Measurements from ENCODE around the gene EIF5.
A peak's percentile ranks its signal among the peaks of the same experiment; 100 is the strongest.

EIF5 gene

DNA sequence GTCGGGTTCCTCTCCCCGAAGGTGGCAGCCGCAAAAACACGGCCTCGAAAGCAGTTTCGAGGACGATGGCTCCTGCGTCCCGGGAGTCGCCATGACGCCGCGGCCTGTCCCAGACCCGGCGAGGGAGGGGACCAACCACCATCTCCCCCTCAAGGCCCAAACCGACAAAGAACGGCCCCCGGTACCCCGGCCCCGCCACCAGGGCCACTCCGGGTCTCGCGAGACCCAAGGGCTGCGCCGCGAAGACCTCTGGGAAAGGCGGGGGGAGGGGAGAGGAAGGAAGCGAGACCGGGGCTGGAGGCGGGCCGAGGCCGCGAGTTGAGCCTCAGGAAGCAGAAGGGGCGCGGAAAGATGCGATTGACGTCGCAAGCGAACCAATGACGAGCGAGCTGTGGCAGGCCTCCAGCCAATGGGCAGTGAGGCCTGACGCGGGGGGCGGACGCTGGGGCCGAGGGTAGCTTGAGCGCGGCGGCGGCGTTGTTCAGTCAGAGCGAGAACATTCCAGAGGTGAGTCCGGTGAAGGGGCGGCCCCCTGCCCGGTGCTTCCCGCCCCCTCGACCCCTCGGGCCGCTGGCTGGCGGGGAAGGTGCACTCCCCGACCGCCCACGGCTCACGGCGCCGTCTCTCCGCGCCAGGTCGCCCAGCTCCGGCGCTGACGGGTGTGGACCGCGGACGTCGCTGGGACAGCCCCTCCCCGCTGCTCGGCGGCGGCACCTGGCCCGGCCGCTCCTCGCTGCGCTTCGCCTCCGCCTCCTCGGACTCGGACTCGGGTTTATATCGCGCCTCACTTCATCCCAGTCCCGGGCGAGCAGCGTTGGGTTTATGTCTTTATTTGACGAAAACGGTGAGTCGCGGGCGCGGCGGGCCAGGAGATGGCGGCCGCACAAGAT lies at the start of gene EIF5:
Gene EIF5, plus strand, starts transcription at position 484 of the 890 bp plus-strand sequence. CDS start 1,624 bp downstream, outside the sequence.
- DNase-seq (ENCODE audit: low spot score in 2 of 2), result peak; percentile 97 to 99
- Histone ChIP-seq H3K9me3 (no peaks in the 10 kb centered on the region), H3K4me1 (peaks cover 23% of the 10 kb centered on the region), H3K36me3 (replicated peaks) (peaks cover 46% of the 10 kb centered on the region), H3K27me3 (ENCODE audit: low read depth) (no peaks in the 10 kb centered on the region), H3K4me3 (peak within 1 kb of the TSS; percentile 72)
- in situ Hi-C loops (cut with MboI; ENCODE audit: low sequenced_read_pairs), result no loop called here

DNA sequence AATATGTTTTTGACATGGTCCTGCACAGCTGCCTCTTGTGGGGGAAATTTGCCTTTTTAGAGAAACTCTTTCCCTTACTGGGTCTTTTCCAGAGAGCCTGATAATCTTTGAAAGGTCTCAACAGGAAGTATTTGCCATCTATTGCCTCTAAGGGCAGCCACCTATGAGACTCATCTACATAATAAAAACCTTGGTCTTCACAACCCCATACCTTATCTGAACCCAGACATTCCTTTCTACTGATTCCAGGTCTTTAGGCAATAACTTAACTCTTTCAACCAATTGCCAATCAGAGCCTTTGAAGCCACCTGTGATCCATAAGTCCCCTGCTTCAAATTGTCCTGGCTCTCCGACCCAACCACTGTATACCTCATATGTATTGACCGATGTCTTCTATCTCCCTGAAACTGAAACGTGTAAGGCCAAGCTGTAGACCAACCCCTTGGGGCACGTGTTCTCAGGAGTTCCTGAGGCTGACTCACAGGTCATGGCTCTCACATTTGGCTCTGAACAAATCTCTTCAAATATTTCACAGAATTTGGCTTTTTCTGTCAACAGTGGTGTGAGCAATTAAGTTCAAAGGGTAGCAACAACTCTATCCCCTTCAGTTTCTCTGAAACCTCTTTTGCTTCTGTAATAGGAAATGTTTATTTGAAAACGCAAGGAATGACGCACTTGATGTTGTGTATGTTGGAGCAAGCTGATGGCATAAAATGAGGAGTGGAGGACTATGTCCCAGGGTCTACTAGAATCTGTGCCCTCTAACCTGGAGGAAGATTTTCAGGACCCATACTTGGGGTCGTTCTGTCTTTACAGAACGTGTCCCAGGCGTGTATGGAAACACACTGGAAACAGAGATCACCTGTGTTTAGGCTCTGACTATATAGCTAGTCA lies 49.2 kb upstream of the EIF5 start:
- no peak overlapping the region for H3K4me3 ChIP-seq
- no peaks in the 10 kb centered on the region for H3K36me3 ChIP-seq (replicated peaks)
- no peaks in the 10 kb centered on the region; the same call in 1 of the 2 replicates for H3K27me3 ChIP-seq (ENCODE audit: low read depth)
- in situ Hi-C loops (cut with MboI; ENCODE audit: low sequenced_read_pairs), result loop anchor here (25.0 kb wide), 1 partner anchor 598 kb away; no protein-coding TSS in a partner anchor
- H3K4me1 ChIP-seq, result no peaks in the 10 kb centered on the region
- no peak for DNase-seq (ENCODE audit: low spot score in 2 of 2)
- no peaks in the 10 kb centered on the region for H3K9me3 ChIP-seq

DNA sequence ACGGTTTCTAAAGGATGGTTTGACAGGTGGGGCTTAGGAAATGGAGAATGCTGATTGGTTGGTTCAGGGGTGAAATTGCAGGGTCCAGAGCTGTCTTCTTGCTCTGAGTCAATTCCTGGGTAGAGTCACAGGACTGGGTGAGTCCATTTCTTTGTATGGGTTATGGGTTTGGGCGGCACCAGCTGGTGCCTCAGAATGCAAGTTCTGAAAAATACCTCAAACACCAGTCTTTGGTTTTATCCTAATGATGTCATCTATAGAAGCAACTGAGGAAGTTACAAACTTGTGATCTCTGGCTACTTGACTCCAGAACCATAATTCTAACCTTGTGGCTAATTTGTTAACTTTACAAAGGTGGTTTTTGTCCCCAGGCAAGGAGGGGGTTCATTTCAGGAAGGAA lies 47.6 kb upstream of the EIF5 start:
- Histone ChIP-seq H3K9me3 (no peaks in the 10 kb centered on the region), H3K36me3 (replicated peaks) (no peaks in the 10 kb centered on the region), H3K4me3 (no peak overlapping the region), H3K27me3 (ENCODE audit: low read depth) (no peaks in the 10 kb centered on the region; the same call in 1 of the 2 replicates), H3K4me1 (no peaks in the 10 kb centered on the region)
- DNase-seq (ENCODE audit: low spot score in 2 of 2), result no peak
- in situ Hi-C loops (cut with MboI; ENCODE audit: low sequenced_read_pairs), result loop anchor here (25.0 kb wide), 1 partner anchor 599 kb away; no protein-coding TSS in a partner anchor

DNA sequence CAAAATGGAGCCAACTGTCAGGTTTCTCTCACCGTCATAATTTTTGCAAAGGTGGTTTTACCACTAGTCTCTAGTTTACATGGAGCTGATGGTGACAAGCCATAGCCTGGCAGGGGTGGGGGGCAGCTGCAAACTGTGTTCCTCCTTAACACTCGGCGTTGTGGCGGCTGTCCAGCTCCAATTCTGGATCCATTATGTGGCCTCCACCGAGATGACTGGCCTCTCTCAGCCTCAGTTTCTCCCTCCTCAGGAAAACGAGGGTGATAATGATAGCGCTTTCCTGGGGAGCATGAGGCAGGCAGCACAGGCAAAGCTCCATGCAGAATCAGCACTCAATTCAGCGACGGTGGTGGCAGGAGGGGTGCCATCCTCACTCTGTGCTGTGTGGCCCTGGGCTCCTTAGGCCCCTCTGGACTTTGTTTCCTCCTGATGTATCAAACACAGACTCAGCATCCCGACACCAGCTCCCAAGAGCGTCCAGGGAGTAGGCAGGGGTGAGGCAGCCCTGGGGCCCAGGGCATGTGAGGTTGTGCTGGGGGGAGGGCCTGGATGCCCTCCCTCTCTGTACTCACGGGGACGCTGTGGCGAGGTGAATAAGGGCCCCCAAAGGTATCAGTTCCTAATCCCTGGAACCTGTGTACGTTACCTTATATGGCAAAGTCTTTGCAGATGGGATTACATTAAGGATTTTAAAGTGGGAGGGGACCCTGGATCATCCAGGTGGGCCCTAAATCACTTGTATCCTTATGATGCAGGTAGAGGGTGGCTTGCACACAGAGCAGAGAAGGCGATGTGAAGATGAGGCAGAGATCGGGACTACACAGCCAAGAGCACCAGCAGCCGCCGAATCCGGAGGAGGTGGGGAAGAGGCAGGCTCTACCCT lies 46.8 kb upstream of the EIF5 start:
- Histone ChIP-seq H3K9me3 (no peaks in the 10 kb centered on the region), H3K27me3 (ENCODE audit: low read depth) (no peaks in the 10 kb centered on the region; the same call in 1 of the 2 replicates), H3K4me1 (no peaks in the 10 kb centered on the region), H3K4me3 (no peak overlapping the region), H3K36me3 (replicated peaks) (no peaks in the 10 kb centered on the region)
- in situ Hi-C loops (cut with MboI; ENCODE audit: low sequenced_read_pairs), result loop anchor here (25.0 kb wide), 1 partner anchor 600 kb away; no protein-coding TSS in a partner anchor
- no peak for DNase-seq (ENCODE audit: low spot score in 2 of 2)

- in situ Hi-C loops (cut with MboI; ENCODE audit: low sequenced_read_pairs), result loop anchor here (25.0 kb wide), 1 partner anchor 601 kb away; no protein-coding TSS in a partner anchor
Measured at GRCh38 chr14:103288076-103288766, 45.8 kb upstream of the EIF5 start.

GRCh38 chr14:103290056-103290455 lies 44.0 kb upstream of the EIF5 start:
- Histone ChIP-seq H3K27me3 (ENCODE audit: low read depth) (no peaks in the 10 kb centered on the region; the same call in 1 of the 2 replicates), H3K4me1 (no peaks in the 10 kb centered on the region)
- in situ Hi-C loops (cut with MboI; ENCODE audit: low sequenced_read_pairs), result loop anchor here (5.0 to 25.0 kb wide), 2 partner anchors 183 to 603 kb away; no protein-coding TSS in a partner anchor

More at GRCh38 chr14:103288076-103288766, 45.8 kb upstream of the EIF5 start:
- no peak for DNase-seq (ENCODE audit: low spot score in 2 of 2)
- Histone ChIP-seq H3K27me3 (ENCODE audit: low read depth) (no peaks in the 10 kb centered on the region; the same call in 1 of the 2 replicates), H3K4me3 (no peak overlapping the region), H3K9me3 (no peaks in the 10 kb centered on the region), H3K4me1 (no peaks in the 10 kb centered on the region), H3K36me3 (replicated peaks) (no peaks in the 10 kb centered on the region)

GRCh38 chr14:103290494-103290893 lies 43.5 kb upstream of the EIF5 start:
- in situ Hi-C loops (cut with MboI; ENCODE audit: low sequenced_read_pairs), result loop anchor here (5.0 to 25.0 kb wide), 2 partner anchors 183 to 603 kb away; no protein-coding TSS in a partner anchor
- Histone ChIP-seq H3K4me1 (no peaks in the 10 kb centered on the region), H3K27me3 (ENCODE audit: low read depth) (no peaks in the 10 kb centered on the region; the same call in 1 of the 2 replicates), H3K4me3 (no peak overlapping the region), H3K36me3 (replicated peaks) (no peaks in the 10 kb centered on the region), H3K9me3 (no peaks in the 10 kb centered on the region)
- no peak for DNase-seq (ENCODE audit: low spot score in 2 of 2)

More at GRCh38 chr14:103290056-103290455, 44.0 kb upstream of the EIF5 start:
- DNase-seq (ENCODE audit: low spot score in 2 of 2), result no peak
- no peaks in the 10 kb centered on the region for H3K9me3 ChIP-seq
- no peaks in the 10 kb centered on the region for H3K36me3 ChIP-seq (replicated peaks)
- no peak overlapping the region for H3K4me3 ChIP-seq

GRCh38 chr14:103290961-103291360 lies 43.1 kb upstream of the EIF5 start:
- no peak for DNase-seq (ENCODE audit: low spot score in 2 of 2)
- Histone ChIP-seq H3K9me3 (no peaks in the 10 kb centered on the region), H3K4me3 (no peak overlapping the region), H3K27me3 (ENCODE audit: low read depth) (no peaks in the 10 kb centered on the region; the same call in 1 of the 2 replicates), H3K4me1 (no peaks in the 10 kb centered on the region), H3K36me3 (replicated peaks) (no peaks in the 10 kb centered on the region)
- in situ Hi-C loops (cut with MboI; ENCODE audit: low sequenced_read_pairs), result loop anchor here (5.0 to 25.0 kb wide), 2 partner anchors 184 to 604 kb away; no protein-coding TSS in a partner anchor

DNA sequence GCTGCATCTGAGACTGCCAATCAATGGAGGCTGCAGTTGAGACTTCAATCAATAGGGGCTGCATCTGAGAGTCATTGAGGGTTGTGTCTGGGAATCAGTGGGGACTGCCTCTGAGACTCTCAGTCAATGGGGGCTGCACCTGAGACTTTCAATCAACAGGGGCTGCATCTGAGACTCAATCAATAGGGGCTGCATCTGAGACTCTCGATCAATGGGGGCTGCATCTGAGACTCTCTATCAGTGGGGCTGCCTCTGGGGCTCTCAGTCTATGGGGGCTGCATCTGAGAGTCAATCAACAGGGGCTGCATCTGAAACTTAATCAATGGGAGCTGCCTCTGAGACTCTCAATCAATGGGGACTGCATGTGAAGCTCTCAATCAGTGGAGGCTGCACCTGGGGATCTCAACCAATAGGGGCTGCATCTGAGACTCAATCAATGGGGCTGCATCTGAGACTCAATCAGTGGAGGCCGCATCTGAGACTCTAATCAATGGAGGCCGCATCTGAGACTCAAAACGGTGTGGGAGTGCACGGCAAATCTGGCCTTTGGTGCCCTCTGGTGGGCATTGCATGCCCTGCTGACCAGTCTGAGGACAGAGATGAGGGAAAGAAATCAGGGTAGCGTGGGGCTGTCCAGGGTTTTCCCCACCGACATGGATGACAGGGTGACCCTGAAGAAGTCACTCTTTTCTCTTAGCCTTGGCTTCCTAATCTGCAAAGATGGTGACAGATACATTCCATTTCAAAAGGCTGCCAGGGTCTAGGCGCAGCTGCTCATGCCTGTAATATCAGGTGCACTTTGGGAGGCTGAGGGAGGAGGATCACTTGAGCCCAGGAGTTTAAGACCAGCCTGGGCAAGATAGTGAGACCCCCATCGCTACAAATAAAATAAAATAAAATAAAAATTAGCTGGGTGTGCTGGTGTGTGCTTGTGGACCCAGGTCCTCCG lies 41.3 kb upstream of the EIF5 start:
- no peaks in the 10 kb centered on the region for H3K36me3 ChIP-seq (replicated peaks)
- H3K9me3 ChIP-seq, result no peaks in the 10 kb centered on the region
- H3K27me3 ChIP-seq (ENCODE audit: low read depth), result no peaks in the 10 kb centered on the region
- H3K4me3 ChIP-seq, result no peak overlapping the region
- in situ Hi-C loops (cut with MboI; ENCODE audit: low sequenced_read_pairs), result loop anchor here (5.0 to 25.0 kb wide), 2 partner anchors 185 to 605 kb away; no protein-coding TSS in a partner anchor
- DNase-seq (ENCODE audit: low spot score in 2 of 2), result peak; percentile 64 to 86
- H3K4me1 ChIP-seq, result no peaks in the 10 kb centered on the region

GRCh38 chr14:103293465-103293864 lies 40.6 kb upstream of the EIF5 start:
- Histone ChIP-seq H3K9me3 (no peaks in the 10 kb centered on the region), H3K4me1 (no peaks in the 10 kb centered on the region), H3K36me3 (replicated peaks) (no peaks in the 10 kb centered on the region), H3K27me3 (ENCODE audit: low read depth) (no peaks in the 10 kb centered on the region), H3K4me3 (no peak overlapping the region)
- no peak for DNase-seq (ENCODE audit: low spot score in 2 of 2)
- in situ Hi-C loops (cut with MboI; ENCODE audit: low sequenced_read_pairs), result loop anchor here (5.0 to 25.0 kb wide), 2 partner anchors 186 to 606 kb away; no protein-coding TSS in a partner anchor

DNA sequence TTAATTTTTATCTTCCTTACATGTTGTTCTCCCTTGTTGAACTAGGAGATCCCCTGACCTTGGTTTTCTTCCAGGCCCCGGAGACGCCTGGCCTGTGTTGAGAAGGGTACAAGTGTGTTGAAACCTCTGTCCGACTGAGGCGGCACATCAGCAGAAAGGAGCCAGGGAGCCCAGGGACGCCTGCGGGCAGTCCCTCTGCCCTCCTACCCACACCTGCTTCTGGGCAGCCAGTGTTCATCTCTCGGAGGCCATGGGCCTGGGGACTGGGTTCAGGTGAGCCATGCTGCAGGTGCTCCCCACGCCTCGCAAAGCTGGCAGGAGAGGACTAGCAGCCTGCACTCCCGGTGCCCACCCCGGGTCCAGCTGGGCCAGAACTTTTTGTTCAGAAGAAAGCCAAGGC lies 39.9 kb upstream of the EIF5 start:
- in situ Hi-C loops (cut with MboI; ENCODE audit: low sequenced_read_pairs), result loop anchor here (5.0 to 25.0 kb wide), 2 partner anchors 187 to 607 kb away; no protein-coding TSS in a partner anchor
- Histone ChIP-seq H3K9me3 (no peaks in the 10 kb centered on the region), H3K27me3 (ENCODE audit: low read depth) (no peaks in the 10 kb centered on the region), H3K36me3 (replicated peaks) (no peaks in the 10 kb centered on the region), H3K4me1 (no peaks in the 10 kb centered on the region), H3K4me3 (no peak overlapping the region)
- no peak for DNase-seq (ENCODE audit: low spot score in 2 of 2)

All from HAP-1 (cell line).